Lower leg skin (tissue), 3 donors: Measurements from ENCODE around the gene MCOLN1.

Experiments used
- CTCF ChIP-seq, 3 donors: fragments of 450-650 bp; IDR thresholded peaks; one replicate each; pipeline ENCODE4 v1.5.1; 2016; ENCODE audit warnings: antibody characterized with exemption in 3 of 3, mild to moderate bottlenecking in 3 of 3, moderate library complexity in 2 of 3
- POLR2A ChIP-seq, 2 donors: fragments of 450-650 bp; IDR thresholded peaks; one replicate each; pipeline ENCODE4 v1.6.1; 2016 to 2017; ENCODE audit warnings: antibody characterized with exemption in 2 of 2, mild to moderate bottlenecking in 1 of 2, moderate library complexity in 1 of 2

- TF ChIP-seq CTCF (IDR thresholded peaks at IDR 0.05): no peak
- TF ChIP-seq POLR2A (IDR thresholded peaks at IDR 0.05): no peak
These were observed 24.7 kb downstream of the MCOLN1 start for GRCh38 chr19:7547159-7547558.
